Upper lobe of left lung (tissue), 6 donors: ENCODE results near the gene MAP3K12. TPM values are rescaled to one million over a fixed set of nuclear protein-coding genes. Genes with fewer than 3 reads are reported as not detected.

Experiments
- ATAC-seq, 2 donors: fragments of 200-7000 bp; cut with Tn5 transposase; one replicate each; pipeline ENCODE4 v1.9.1; 2022; ENCODE audit warnings: mild to moderate bottlenecking in 2 of 2, moderate library complexity in 2 of 2; ENCODE audit not compliant: low FRiP score in 2 of 2
- DNase-seq, 2 donors: peaks; one replicate each; pipeline ENCODE4 v3.0.0-alpha.2; 2019 to 2020
- H3K27ac ChIP-seq, 4 donors: fragments of 200-600 bp; sonication (generic); one replicate each; pipeline ENCODE4 v1.5.1; 2016 to 2019
- H3K27me3 ChIP-seq, 4 donors: fragments of 200-600 bp; sonication (generic); one replicate each; pipeline ENCODE4 v1.5.1; 2017 to 2019
- H3K36me3 ChIP-seq, 4 donors: fragments of 200-600 bp; sonication (generic); one replicate each; pipeline ENCODE4 v1.5.1; 2016 to 2019
- H3K4me1 ChIP-seq, 4 donors: fragments of 200-600 bp; sonication (generic); one replicate each; pipeline ENCODE4 v1.5.1; 2018 to 2019
- H3K4me3 ChIP-seq, 4 donors: fragments of 200-600 bp; sonication (generic); one replicate each; pipeline ENCODE4 v1.5.1; 2017 to 2019; ENCODE audit warnings: mild to moderate bottlenecking in 2 of 4, moderate library complexity in 1 of 4
- H3K9me3 ChIP-seq, 4 donors: fragments of 200-600 bp; sonication (generic); one replicate each; pipeline ENCODE4 v1.5.1; 2018 to 2019
- CTCF ChIP-seq, 6 experiments: fragments of 450-650 bp in 4 of 6; fragments of 200-600 bp in 2 of 6; sonication (generic) in 2 of 6; IDR thresholded peaks; one replicate each; pipeline ENCODE4 v1.5.1; 2016 to 2019; ENCODE audit warnings: antibody characterized with exemption in 6 of 6
- EP300 ChIP-seq, 4 donors: sonication (generic); formaldehyde crosslinking; IDR thresholded peaks; one replicate each; pipeline ENCODE4 v1.5.1; 2017; ENCODE audit warnings: antibody characterized with exemption in 4 of 4, control low read depth in 2 of 4
- POLR2A ChIP-seq, 4 donors: fragments of 450-650 bp; IDR thresholded peaks; one replicate each; pipeline ENCODE4 v1.5.1; 2016 to 2017; ENCODE audit warnings: antibody characterized with exemption in 4 of 4, mild to moderate bottlenecking in 2 of 4
- POLR2AphosphoS5 ChIP-seq, 2 donors: sonication (generic); formaldehyde crosslinking; IDR thresholded peaks; one replicate each; pipeline ENCODE4 v1.5.1; 2017; ENCODE audit warnings: antibody characterized with exemption in 2 of 2
- WGBS, 2 donors: methylation state at CpG; one replicate each; pipeline ENCODE4 v1.1.5; 2017 to 2018; 5-methylcytosine and 5-hydroxymethylcytosine counted together
- total RNA-seq, 6 donors: library from RNA; depleted of rRNA in 4 of 6; stranded (reverse); fragments of >200 nt in 4 of 6; gene quantifications; one replicate each; pipeline versions ENCODE4 v1.1.0 to v1.2.1, GENCODE V29; 2016 to 2021
- donor health status: DM: no; HTN: no; CAD: no; lungs with moderate emphysema.
- donor health status: DM: no; HTN: yes; CAD: no; lungs with severe emphysema.

Gene MAP3K12
- total RNA-seq, 6 donors from 2014 or later, result 9.6 to 87.0 (median 17.4) TPM

GRCh38 chr12:53510181-53510812 lies 11.0 kb upstream of the MAP3K12 start:
- Histone ChIP-seq H3K36me3 (peaks cover 2 to 77% (median 48%) of the 10 kb centered on the region in 4 donors), H3K9me3 (no peaks in the 10 kb centered on the region), H3K27me3 (no peaks in the 10 kb centered on the region), H3K4me1 (peaks cover 8 to 21% (median 19%) of the 10 kb centered on the region in 4 donors), H3K27ac (peak overlapping the region in 1 of 4 donors; percentile 33), H3K4me3 (no peak overlapping the region)
- ATAC-seq, result no peak
- 80 to 89% methylated on average over 7 to 9 of the region's 9 CpGs for WGBS, 2 donors
- TF ChIP-seq POLR2A (IDR thresholded peaks at IDR 0.05), result no peak
- TF ChIP-seq POLR2AphosphoS5 (IDR thresholded peaks at IDR 0.05), result no peak
- no peak for TF ChIP-seq EP300 (IDR thresholded peaks at IDR 0.05)
- no peak for DNase-seq

GRCh38 chr12:53508534-53509170 lies 9.4 kb upstream of the MAP3K12 start:
- 30 to 33% methylated on average over 7 of the region's 7 CpGs for WGBS, 2 donors
- H3K36me3 ChIP-seq, result peaks cover 0 to 75% (median 47%) of the 10 kb centered on the region in 4 donors

GRCh38 chr12:53507603-53507885 lies 8.3 kb upstream of the MAP3K12 start:
- peaks cover 0 to 64% (median 43%) of the 10 kb centered on the region in 4 donors for H3K36me3 ChIP-seq
- H3K9me3 ChIP-seq, result no peaks in the 10 kb centered on the region
- WGBS, 2 donors, result 88 to 98% methylated on average over 4 of the region's 4 CpGs
- no peak for ATAC-seq
- DNase-seq, result no peak
- H3K27ac ChIP-seq, result peak overlapping the region in 1 of 4 donors; percentile 72
- H3K27me3 ChIP-seq, result no peaks in the 10 kb centered on the region
- H3K4me3 ChIP-seq, result no peak overlapping the region
- no peak for TF ChIP-seq CTCF (IDR thresholded peaks at IDR 0.05)
- no peak for TF ChIP-seq POLR2AphosphoS5 (IDR thresholded peaks at IDR 0.05)
- no peak for TF ChIP-seq POLR2A (IDR thresholded peaks at IDR 0.05)
- TF ChIP-seq EP300 (IDR thresholded peaks at IDR 0.05), result no peak
- peaks cover 15 to 17% (median 16%) of the 10 kb centered on the region in 4 donors for H3K4me1 ChIP-seq

More at GRCh38 chr12:53508534-53509170, 9.4 kb upstream of the MAP3K12 start:
- H3K4me1 ChIP-seq, result peaks cover 8 to 20% (median 16%) of the 10 kb centered on the region in 4 donors
- peak overlapping the region; percentile 29 to 72 (median 54) for H3K27ac ChIP-seq
- ATAC-seq (peak; percentile 90 to 92), DNase-seq (peak in 1 of 2 donors; percentile 91)
- TF ChIP-seq CTCF (IDR thresholded peaks at IDR 0.05), result peak; percentile 79 to 93 (median 90)
- peak; percentile 35 to 49 for TF ChIP-seq POLR2AphosphoS5 (IDR thresholded peaks at IDR 0.05)
- TF ChIP-seq POLR2A (IDR thresholded peaks at IDR 0.05), result no peak
- no peaks in the 10 kb centered on the region for H3K27me3 ChIP-seq
- no peak overlapping the region for H3K4me3 ChIP-seq
- no peaks in the 10 kb centered on the region for H3K9me3 ChIP-seq

- Histone ChIP-seq H3K36me3 (peaks cover 0 to 58% (median 40%) of the 10 kb centered on the region in 4 donors), H3K9me3 (no peaks in the 10 kb centered on the region), H3K27me3 (no peaks in the 10 kb centered on the region), H3K4me1 (peaks cover 20 to 22% (median 21%) of the 10 kb centered on the region in 4 donors), H3K27ac (peak within 1 kb of the TSS in 2 of 4 donors; percentile 59 to 72), H3K4me3 (no peak within 1 kb of the TSS)
- TF ChIP-seq EP300 (IDR thresholded peaks at IDR 0.05) (no peak), POLR2AphosphoS5 (IDR thresholded peaks at IDR 0.05) (no peak), CTCF (IDR thresholded peaks at IDR 0.05) (no peak)
- ATAC-seq (no peak), DNase-seq (peak in 1 of 2 donors; percentile 10)
- WGBS, 2 donors, result 85 to 91% methylated on average over 9 of the region's 9 CpGs
These were observed 7.8 kb upstream of the MAP3K12 start, which contains the start of gene NPFF for GRCh38 chr12:53506881-53507602. Gene NPFF (minus strand): TSS chr12:53507484. CDS start chr12:53507474, 10 bp downstream.

GRCh38 chr12:53506450-53506785 lies 7.2 kb upstream of the MAP3K12 start:
- H3K4me3 ChIP-seq, result no peak overlapping the region
- ATAC-seq (no peak), DNase-seq (no peak)
- H3K36me3 ChIP-seq, result peaks cover 0 to 52% (median 34%) of the 10 kb centered on the region in 4 donors
- H3K4me1 ChIP-seq, result peaks cover 26 to 29% (median 27%) of the 10 kb centered on the region in 4 donors
- no peak overlapping the region for H3K27ac ChIP-seq
- no peaks in the 10 kb centered on the region for H3K27me3 ChIP-seq
- TF ChIP-seq POLR2A (IDR thresholded peaks at IDR 0.05), result no peak
- no peak for TF ChIP-seq EP300 (IDR thresholded peaks at IDR 0.05)
- no peak for TF ChIP-seq POLR2AphosphoS5 (IDR thresholded peaks at IDR 0.05)
- no peak for TF ChIP-seq CTCF (IDR thresholded peaks at IDR 0.05)
- H3K9me3 ChIP-seq, result no peaks in the 10 kb centered on the region
- 44 to 63% methylated on average over 2 of the region's 2 CpGs for WGBS, 2 donors
